ENCODE measurements around the gene MMP28.

DNA sequence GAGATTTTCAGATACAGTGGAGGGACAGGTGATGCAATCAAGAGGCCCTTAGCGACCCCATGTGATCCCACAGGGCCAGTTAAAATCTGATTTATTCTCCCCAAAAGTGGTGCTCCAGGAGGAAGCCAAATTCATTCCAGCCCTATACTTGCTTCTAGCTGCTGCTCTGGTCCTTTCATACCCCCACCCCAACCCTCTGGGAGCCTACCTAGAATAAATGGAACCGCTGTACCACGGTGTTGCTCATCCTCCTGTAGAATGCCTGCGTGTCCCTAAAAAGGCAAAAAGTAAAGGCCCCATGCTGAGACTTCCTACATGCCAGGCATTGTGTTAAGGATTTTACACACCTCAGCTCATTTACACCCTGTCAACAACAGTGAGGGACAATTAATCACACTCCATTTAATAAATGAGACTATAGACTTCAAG is 66.0 kb downstream of the MMP28 start:
- TF ChIP-seq POLR2A (IDR thresholded peaks at IDR 0.05; ENCODE audit: low read depth, low read length) (no peak), TAF1 (IDR thresholded peaks at IDR 0.05; ENCODE audit: borderline replicate concordance, low read depth, low read length) (no peak)

Measured in GM12892 (cell line).